Adrenal gland (tissue), 12 donors: ENCODE data around the gene PCDHA5. TPM values are rescaled to one million over a fixed set of nuclear protein-coding genes. Genes with fewer than 3 reads are reported as not detected.
A peak's percentile ranks its signal among the peaks of the same experiment; 100 is the strongest.

Experiments
- DNase-seq, 7 donors: peaks; one replicate each; pipeline ENCODE4 v3.0.0-alpha.2; 2019 to 2020
- H3K27ac ChIP-seq, 5 donors: fragments of 200-600 bp; sonication (generic) in 4 of 5; 1 replicate in 3 of 5; 2 replicates in 2 of 5; pipeline versions ENCODE4 v1.5.1 to v1.8.0; 2016 to 2020; ENCODE audit warnings: mild to moderate bottlenecking in 1 of 5
- H3K27me3 ChIP-seq: fragments of 200-600 bp; 2 replicates; pipeline ENCODE4 v1.8.0; 2021
- H3K36me3 ChIP-seq, 2 donors: fragments of 200-600 bp; replicated peaks in 1 of 2; 1 replicate in 1 of 2; 2 replicates in 1 of 2; pipeline versions ENCODE4 v1.5.1 to v1.8.0; 2018 to 2022
- H3K4me1 ChIP-seq, 2 donors: fragments of 200-600 bp; replicated peaks in 1 of 2; 1 replicate in 1 of 2; 2 replicates in 1 of 2; pipeline versions ENCODE4 v1.5.1 to v1.8.0; 2018 to 2021
- H3K4me3 ChIP-seq, 4 donors: fragments of 200-600 bp; sonication (generic) in 3 of 4; one replicate each; pipeline ENCODE4 v1.5.1; 2016 to 2018
- H3K9me3 ChIP-seq, 3 donors: fragments of 200-600 bp; sonication (generic) in 1 of 3; replicated peaks in 1 of 3; 1 replicate in 2 of 3; 2 replicates in 1 of 3; pipeline versions ENCODE4 v1.5.1 to v1.8.0; 2016 to 2021
- CTCF ChIP-seq, 6 experiments: fragments of 450-650 bp in 4 of 6; fragments of 200-600 bp in 2 of 6; sonication (generic) in 1 of 6; IDR thresholded peaks; 1 replicate in 5 of 6; 2 replicates in 1 of 6; pipeline versions ENCODE4 v1.5.1 to v1.8.0; 2016 to 2021; ENCODE audit warnings: antibody characterized with exemption in 6 of 6, mild to moderate bottlenecking in 2 of 6, moderate library complexity in 1 of 6
- POLR2A ChIP-seq, 2 donors: fragments of 450-650 bp; IDR thresholded peaks; one replicate each; pipeline ENCODE4 v1.6.1; 2017; ENCODE audit warnings: antibody characterized with exemption in 2 of 2, mild to moderate bottlenecking in 2 of 2, moderate library complexity in 1 of 2
- WGBS, 4 donors: extraction: QIAGEN DNeasy Blood & Tissue Kit in 2 of 4; methylation state at CpG; one replicate each; pipeline versions ENCODE4 v1.1.5 to v1.1.7; 2013 to 2017; 5-methylcytosine and 5-hydroxymethylcytosine counted together
- intact Hi-C, 2 donors: fragments of 100-400 bp; cut with DNase I; formaldehyde crosslinking; loops; one replicate each; pipeline versions ENCODE4 v1.14.1 to v1.15.0; 2022 to 2023
- polyA plus RNA-seq, 3 donors: library from polyadenylated mRNA; stranded (reverse); fragments of 200-250 nt in 2 of 3; fragments of 350-450 nt in 1 of 3; fragmentation: Illumina TruSeq in 1 of 3; extraction: RNeasy Lipid Tissue Mini Kit (QIAGEN cat#74804) in 1 of 3; gene quantifications; one replicate each; pipeline ENCODE4 v1.2.3, GENCODE V29; 2013 to 2014
- total RNA-seq, 9 donors: library from RNA; depleted of rRNA in 4 of 9; stranded (reverse); fragments of >200 nt in 4 of 9; fragments of 120-200 nt in 1 of 9; fragmentation: NEBNext Ultra II Directional in 1 of 9; extraction: Animal tissue kit (Norgen Biotek cat#: 25700) in 1 of 9; gene quantifications; one replicate each; pipeline versions ENCODE4 v1.1.0 to v1.2.4, GENCODE V29; 2013 to 2023
- donor health status: healthy with polysubstance abuse.
- donor health status: Bipolar disorder and iron deficiency.
- donor health status: DM: yes; HTN: yes; CAD: no.
- donor health status: DM: no; HTN: no; CAD: no.
- donor health status: DM: no; HTN: no; CAD: no.
- donor health status: DM: yes; HTN: yes; CAD: no.

The PCDHA5 gene
- total and polyA plus RNA-seq, 12 donors: 0.07 to 0.67 (median 0.17) TPM; not detected in 2

GRCh38 chr5:140868721-140869554, 47.5 kb downstream of the PCDHA5 start, which contains the start of gene PCDHA11:
PCDHA11 (plus strand) TSS chr5:140868957; CDS start chr5:140869104, 147 bp downstream.
- TF ChIP-seq POLR2A (IDR thresholded peaks at IDR 0.05) (no peak), CTCF (IDR thresholded peaks at IDR 0.05) (peak in 3 of 6 experiments; percentile 6 to 22 (median 9))
- no peak for DNase-seq
- 9 to 25% (median 14%) methylated on average over 24 to 41 of the region's 41 CpGs for WGBS, 4 donors
- Histone ChIP-seq H3K27me3 (no peaks in the 10 kb centered on the region), H3K4me3 (no peak within 1 kb of the TSS), H3K36me3 (no peaks in the 10 kb centered on the region), H3K27ac (no peak within 1 kb of the TSS), H3K9me3 (no peaks in the 10 kb centered on the region), H3K4me1 (no peaks in the 10 kb centered on the region)
- intact Hi-C loops: no loop called here

GRCh38 chr5:140869555-140869886, 48.1 kb downstream of the PCDHA5 start:
- Histone ChIP-seq H3K4me1 (no peaks in the 10 kb centered on the region), H3K27ac (no peak overlapping the region), H3K36me3 (no peaks in the 10 kb centered on the region), H3K4me3 (no peak overlapping the region), H3K27me3 (peaks cover 5% of the 10 kb centered on the region), H3K9me3 (no peaks in the 10 kb centered on the region)
- DNase-seq: no peak
- WGBS, 4 donors: 48 to 56% (median 53%) methylated on average over 5 of the region's 5 CpGs
- intact Hi-C loops: no loop called here
- no peak for TF ChIP-seq POLR2A (IDR thresholded peaks at IDR 0.05)
- no peak for TF ChIP-seq CTCF (IDR thresholded peaks at IDR 0.05)

- no peaks in the 10 kb centered on the region for H3K9me3 ChIP-seq
- TF ChIP-seq POLR2A (IDR thresholded peaks at IDR 0.05) (no peak), CTCF (IDR thresholded peaks at IDR 0.05) (no peak)
- no peak overlapping the region for H3K27ac ChIP-seq
- no peak for DNase-seq
- intact Hi-C loops: no loop called here
- WGBS, 4 donors: 39 to 63% (median 45%) methylated on average over 30 to 114 of the region's 114 CpGs
- no peaks in the 10 kb centered on the region for H3K36me3 ChIP-seq
- no peaks in the 10 kb centered on the region for H3K4me1 ChIP-seq
- no peak overlapping the region for H3K4me3 ChIP-seq
- peaks cover 14% of the 10 kb centered on the region for H3K27me3 ChIP-seq
Measured at GRCh38 chr5:140870221-140871201, 49.1 kb downstream of the PCDHA5 start.

Other genes with a start within 250 kb of the PCDHA5 start
- 100 to 1,000 TPM in 8 of 9 donors, 1 to 10 TPM in 1; 9.8 to 885 (median 316) TPM for gene CD14, start 188.4 kb upstream of the PCDHA5 start, total RNA-seq
- gene CD14, start 188.4 kb upstream of the PCDHA5 start, polyA plus RNA-seq: 100 to 1,000 TPM in 2 of 3 donors, 10 to 100 TPM in 1; 13.9 to 252 (median 101) TPM
- 100 to 1,000 TPM in 1 of 9 donors, 10 to 100 TPM in 7, 1 to 10 TPM in 1; 6.6 to 348 (median 29.5) TPM for gene TMCO6, start 182.2 kb upstream of the PCDHA5 start, total RNA-seq
- gene TMCO6, start 182.2 kb upstream of the PCDHA5 start, polyA plus RNA-seq: 10 to 100 TPM in 2 of 3 donors, 1 to 10 TPM in 1; 5.6 to 44.7 (median 25.3) TPM
- 100 to 1,000 TPM in 8 of 9 donors, 10 to 100 TPM in 1; 98.1 to 139 (median 115) TPM for gene NDUFA2, start 174.0 kb upstream of the PCDHA5 start, total RNA-seq
- 100 to 1,000 TPM in 2 of 3 donors, 10 to 100 TPM in 1; 65.6 to 573 (median 367) TPM for gene NDUFA2, start 174.0 kb upstream of the PCDHA5 start, polyA plus RNA-seq
- gene IK, start 173.8 kb upstream of the PCDHA5 start, total RNA-seq: 100 to 1,000 TPM in 4 of 9 donors, 10 to 100 TPM in 5; 65.7 to 478 (median 83.3) TPM
- gene IK, start 173.8 kb upstream of the PCDHA5 start, polyA plus RNA-seq: 100 to 1,000 TPM in 1 of 3 donors, 10 to 100 TPM in 2; 65.5 to 153 (median 97.5) TPM
- gene WDR55, start 156.7 kb upstream of the PCDHA5 start, total RNA-seq: 10 to 100 TPM; 13.6 to 20.0 (median 17.1) TPM
- 10 to 100 TPM; 13.3 to 20.8 (median 13.5) TPM for gene WDR55, start 156.7 kb upstream of the PCDHA5 start, polyA plus RNA-seq
- gene DND1, start 148.0 kb upstream of the PCDHA5 start, total RNA-seq: 1 to 10 TPM in 1 of 9 donors, under 1 TPM in 8; 0.19 to 3.6 (median 0.50) TPM
- gene DND1, start 148.0 kb upstream of the PCDHA5 start, polyA plus RNA-seq: 1 to 10 TPM in 2 of 3 donors, under 1 TPM in 1; 0.18 to 3.1 (median 2.1) TPM
- 10 to 100 TPM; 36.4 to 80.6 (median 55.7) TPM for gene HARS1, start 130.2 kb upstream of the PCDHA5 start, total RNA-seq
- gene HARS1, start 130.2 kb upstream of the PCDHA5 start, polyA plus RNA-seq: 100 to 1,000 TPM in 1 of 3 donors, 10 to 100 TPM in 2; 92.3 to 111 (median 94.6) TPM
- gene HARS2, start 130.2 kb upstream of the PCDHA5 start, total RNA-seq: 10 to 100 TPM; 21.3 to 51.2 (median 32.9) TPM
- gene HARS2, start 130.2 kb upstream of the PCDHA5 start, polyA plus RNA-seq: 10 to 100 TPM; 26.0 to 31.0 (median 28.6) TPM
- 100 to 1,000 TPM in 1 of 9 donors, 10 to 100 TPM in 8; 24.6 to 122 (median 51.4) TPM for gene ZMAT2, start 121.2 kb upstream of the PCDHA5 start, total RNA-seq
- 100 to 1,000 TPM in 1 of 3 donors, 10 to 100 TPM in 2; 42.1 to 113 (median 82.8) TPM for gene ZMAT2, start 121.2 kb upstream of the PCDHA5 start, polyA plus RNA-seq
- gene PCDHA1, start 35.5 kb upstream of the PCDHA5 start, total RNA-seq: under 1 TPM in 4 of 9 donors, not detected in 5; 0.07 to 0.20 (median 0.12) TPM
- under 1 TPM; 0.05 to 0.08 (median 0.07) TPM for gene PCDHA1, start 35.5 kb upstream of the PCDHA5 start, polyA plus RNA-seq
- gene PCDHA2, start 26.8 kb upstream of the PCDHA5 start, total RNA-seq: under 1 TPM in 4 of 9 donors, not detected in 5; 0.12 to 0.28 (median 0.21) TPM
- gene PCDHA2, start 26.8 kb upstream of the PCDHA5 start, polyA plus RNA-seq: under 1 TPM in 2 of 3 donors, not detected in 1; 0.03 to 0.09 TPM
- 1 to 10 TPM in 1 of 9 donors, under 1 TPM in 6, not detected in 2; 0.10 to 1.4 (median 0.31) TPM for gene PCDHA3, start 20.6 kb upstream of the PCDHA5 start, total RNA-seq
- gene PCDHA3, start 20.6 kb upstream of the PCDHA5 start, polyA plus RNA-seq: 1 to 10 TPM in 1 of 3 donors, under 1 TPM in 2; 0.16 to 1.1 (median 0.24) TPM
- gene PCDHA4, start 14.5 kb upstream of the PCDHA5 start, total RNA-seq: under 1 TPM; 0.04 to 0.96 (median 0.28) TPM
- gene PCDHA4, start 14.5 kb upstream of the PCDHA5 start, polyA plus RNA-seq: under 1 TPM; 0.08 to 0.33 (median 0.10) TPM
- gene PCDHA6, start 6.3 kb downstream of the PCDHA5 start, total RNA-seq: 1 to 10 TPM in 1 of 9 donors, under 1 TPM in 7, not detected in 1; 0.14 to 1.1 (median 0.48) TPM
- under 1 TPM; 0.20 to 0.97 (median 0.32) TPM for gene PCDHA6, start 6.3 kb downstream of the PCDHA5 start, polyA plus RNA-seq
- gene PCDHA7, start 12.7 kb downstream of the PCDHA5 start, total RNA-seq: 1 to 10 TPM in 1 of 9 donors, under 1 TPM in 6, not detected in 2; 0.22 to 1.2 (median 0.35) TPM
- under 1 TPM; 0.16 to 0.20 (median 0.20) TPM for gene PCDHA7, start 12.7 kb downstream of the PCDHA5 start, polyA plus RNA-seq
- gene PCDHA8, start 19.6 kb downstream of the PCDHA5 start, total RNA-seq: under 1 TPM in 3 of 9 donors, not detected in 6; 0.14 to 0.18 (median 0.17) TPM
- under 1 TPM; 0.03 to 0.16 (median 0.09) TPM for gene PCDHA8, start 19.6 kb downstream of the PCDHA5 start, polyA plus RNA-seq
- gene PCDHA9, start 26.8 kb downstream of the PCDHA5 start, total RNA-seq: under 1 TPM in 7 of 9 donors, not detected in 2; 0.04 to 0.39 (median 0.18) TPM
- gene PCDHA9, start 26.8 kb downstream of the PCDHA5 start, polyA plus RNA-seq: not detected
- gene PCDHA10, start 34.3 kb downstream of the PCDHA5 start, total RNA-seq: 1 to 10 TPM in 3 of 9 donors, under 1 TPM in 6; 0.17 to 1.8 (median 0.48) TPM
- under 1 TPM; under 0.01 to 0.81 (median 0.32) TPM for gene PCDHA10, start 34.3 kb downstream of the PCDHA5 start, polyA plus RNA-seq
- gene PCDHA11, start 47.3 kb downstream of the PCDHA5 start, total RNA-seq: 1 to 10 TPM in 1 of 9 donors, under 1 TPM in 7, not detected in 1; 0.07 to 1.5 (median 0.35) TPM
- gene PCDHA11, start 47.3 kb downstream of the PCDHA5 start, polyA plus RNA-seq: under 1 TPM in 2 of 3 donors, not detected in 1; 0.48 to 0.51 TPM
- gene PCDHA12, start 53.7 kb downstream of the PCDHA5 start, total RNA-seq: 1 to 10 TPM in 3 of 9 donors, under 1 TPM in 6; 0.25 to 1.9 (median 0.55) TPM
- gene PCDHA12, start 53.7 kb downstream of the PCDHA5 start, polyA plus RNA-seq: under 1 TPM; 0.17 to 0.32 (median 0.20) TPM
- under 1 TPM in 8 of 9 donors, not detected in 1; 0.12 to 0.98 (median 0.55) TPM for gene PCDHA13, start 60.5 kb downstream of the PCDHA5 start, total RNA-seq
- under 1 TPM; 0.13 to 0.32 (median 0.26) TPM for gene PCDHA13, start 60.5 kb downstream of the PCDHA5 start, polyA plus RNA-seq
- 1 to 10 TPM in 2 of 9 donors, under 1 TPM in 7; 0.29 to 1.4 (median 0.70) TPM for gene PCDHAC1, start 104.7 kb downstream of the PCDHA5 start, total RNA-seq
- gene PCDHAC1, start 104.7 kb downstream of the PCDHA5 start, polyA plus RNA-seq: under 1 TPM; 0.10 to 0.81 (median 0.16) TPM
- gene PCDHAC2, start 144.9 kb downstream of the PCDHA5 start, total RNA-seq: 1 to 10 TPM in 6 of 9 donors, under 1 TPM in 3; 0.30 to 6.1 (median 1.1) TPM
- 1 to 10 TPM in 1 of 3 donors, under 1 TPM in 2; 0.07 to 6.5 (median 0.32) TPM for gene PCDHAC2, start 144.9 kb downstream of the PCDHA5 start, polyA plus RNA-seq
- under 1 TPM in 4 of 9 donors, not detected in 5; under 0.01 to 0.07 (median 0.02) TPM for gene PCDHB1, start 229.8 kb downstream of the PCDHA5 start, total RNA-seq
- gene PCDHB1, start 229.8 kb downstream of the PCDHA5 start, polyA plus RNA-seq: under 1 TPM in 1 of 3 donors, not detected in 2; 0.11 TPM